ENCODE data around the gene SH3BP5L.
A peak's percentile ranks its signal among the peaks of the same experiment; 100 is the strongest.

Gene SH3BP5L

GRCh38 chr1:248862695-248862997, 36.9 kb upstream of the SH3BP5L start:
- peak overlapping the region; percentile 61 for H3K4me3 ChIP-seq (ENCODE audit: low read depth, low read length)
- no peak for TF ChIP-seq CTCF (IDR thresholded peaks at IDR 0.05; ENCODE audit: low read depth, low read length)

DNA sequence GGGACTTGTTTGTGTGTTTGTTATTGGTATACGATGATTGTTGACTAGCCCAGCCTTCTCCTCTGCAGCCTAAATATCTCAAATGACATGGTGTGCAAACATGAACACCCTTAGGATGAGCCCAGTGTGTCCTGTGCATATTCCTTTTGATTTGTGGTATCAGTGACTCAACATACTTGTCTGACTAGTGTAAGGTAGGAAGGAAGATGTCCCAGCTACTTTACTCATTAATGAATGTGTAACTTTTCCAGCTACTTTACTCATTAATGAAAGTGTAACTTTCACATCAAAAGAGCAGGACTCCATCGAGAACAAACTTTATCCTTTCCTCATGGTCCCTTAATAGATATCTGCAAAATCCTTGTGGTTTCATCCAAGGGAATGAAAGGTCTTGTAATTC, 35.9 kb upstream of the SH3BP5L start:
- no peak overlapping the region for H3K4me3 ChIP-seq (ENCODE audit: low read depth, low read length)
- no peak for TF ChIP-seq CTCF (IDR thresholded peaks at IDR 0.05; ENCODE audit: low read depth, low read length)

GRCh38 chr1:248860007-248860406, 34.3 kb upstream of the SH3BP5L start:
- no peak for TF ChIP-seq CTCF (IDR thresholded peaks at IDR 0.05; ENCODE audit: low read depth, low read length)
- H3K4me3 ChIP-seq (ENCODE audit: low read depth, low read length): no peak overlapping the region

DNA sequence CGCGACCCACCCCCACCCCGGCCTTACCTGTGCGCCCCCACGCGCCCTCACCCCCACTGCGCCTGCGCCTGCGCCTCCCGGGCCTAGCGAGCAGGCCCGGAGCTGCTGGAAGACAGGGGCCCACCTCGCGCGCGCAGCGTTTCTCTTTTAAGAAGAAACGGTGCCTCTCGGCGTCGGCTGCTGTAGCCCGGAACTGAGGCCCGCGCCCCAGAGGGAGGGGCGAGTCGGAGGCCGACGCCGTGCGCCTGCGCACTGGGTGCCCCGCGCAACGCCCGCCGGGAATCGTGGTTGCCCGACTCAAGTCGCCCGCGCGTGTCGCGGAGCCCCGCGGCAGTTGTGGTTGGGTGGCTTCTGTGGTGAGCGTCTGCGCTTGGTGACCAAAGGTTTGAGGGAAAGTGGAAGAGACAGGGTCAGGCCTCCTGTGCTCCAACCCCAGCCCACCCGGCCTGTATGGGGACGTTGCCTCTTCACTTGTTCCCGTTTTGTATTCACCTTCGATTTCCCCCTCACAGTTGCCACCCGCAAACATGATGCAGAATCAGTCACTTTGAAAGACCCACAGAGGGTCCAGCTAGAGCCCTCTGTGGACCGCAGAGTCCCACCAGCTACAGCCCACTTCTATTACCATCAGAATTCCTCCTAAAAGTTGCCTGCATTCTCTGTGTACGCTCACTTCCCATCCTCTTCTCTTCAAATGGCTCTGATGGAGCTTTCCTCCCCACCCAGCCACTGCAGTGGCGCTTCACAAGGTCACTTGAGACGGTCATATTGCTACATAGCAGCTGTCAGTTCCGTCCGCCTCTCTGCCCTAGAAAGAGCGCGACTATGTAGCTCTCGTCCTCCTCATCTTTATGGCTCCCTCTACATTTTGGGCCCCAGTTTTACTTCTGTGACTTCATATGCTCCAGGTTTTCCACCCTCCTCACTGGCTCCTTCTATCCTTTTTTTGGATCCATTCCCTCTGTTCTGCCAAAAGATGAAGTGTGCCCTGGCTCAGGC, 33.5 kb upstream of the SH3BP5L start, which contains the start of gene ZNF692:
Gene ZNF692 (minus strand): TSS at position 195 of the 999 bp plus-strand sequence. CDS start 776 bp downstream, outside the sequence.
- no peak for TF ChIP-seq CTCF (IDR thresholded peaks at IDR 0.05; ENCODE audit: low read depth, low read length)
- peak within 1 kb of the TSS; percentile 61 for H3K4me3 ChIP-seq (ENCODE audit: low read depth, low read length)

GRCh38 chr1:248858096-248858890, 32.6 kb upstream of the SH3BP5L start:
- H3K4me3 ChIP-seq (ENCODE audit: low read depth, low read length): peak overlapping the region; percentile 61
- 0 out of 2 replicates have a peak, but pooled peaks have one; percentile 20 for TF ChIP-seq CTCF (IDR thresholded peaks at IDR 0.05; ENCODE audit: low read depth, low read length)

DNA sequence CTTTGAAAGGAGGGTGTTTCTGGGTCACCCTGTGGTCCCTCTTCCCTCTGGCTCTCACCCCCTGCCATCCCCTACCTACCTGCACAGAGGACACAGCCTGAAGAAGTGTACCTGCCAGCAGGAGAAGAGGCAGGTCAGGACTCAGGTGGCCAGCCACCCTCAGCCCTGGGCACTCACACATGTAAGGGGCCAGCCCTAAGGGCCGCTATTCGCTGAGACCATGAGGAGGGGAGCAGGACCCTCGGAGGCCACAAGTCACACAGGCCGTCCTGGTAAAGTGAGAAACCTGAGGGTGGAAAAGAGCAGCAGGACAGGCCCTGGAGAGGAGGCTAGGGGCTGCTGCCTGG, 32.0 kb upstream of the SH3BP5L start:
- TF ChIP-seq CTCF (IDR thresholded peaks at IDR 0.05; ENCODE audit: low read depth, low read length): no peak
- H3K4me3 ChIP-seq (ENCODE audit: low read depth, low read length): peak overlapping the region; percentile 61

DNA sequence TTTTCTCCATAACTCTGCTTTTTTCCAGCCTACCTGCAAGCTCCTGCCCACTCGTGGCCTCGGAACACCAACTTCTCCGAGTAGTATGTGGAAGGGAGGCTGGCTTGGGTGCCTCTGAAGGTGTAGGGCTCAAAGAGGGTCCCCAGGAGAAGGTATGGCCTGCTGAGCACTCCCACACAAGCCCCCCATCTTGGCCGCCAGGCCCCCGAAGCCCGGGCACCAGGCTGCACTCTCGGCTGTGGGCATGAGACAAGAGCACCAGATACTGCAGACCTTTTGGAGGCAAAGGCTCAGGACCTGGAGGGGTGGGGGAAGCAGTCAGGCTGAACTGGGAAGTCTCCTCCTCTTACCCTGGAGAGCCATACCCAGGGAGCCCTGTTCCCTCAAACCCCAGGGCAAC, 31.5 kb upstream of the SH3BP5L start:
- no peak for TF ChIP-seq CTCF (IDR thresholded peaks at IDR 0.05; ENCODE audit: low read depth, low read length)
- H3K4me3 ChIP-seq (ENCODE audit: low read depth, low read length): no peak overlapping the region; the same call in 1 of the 2 replicates
